ENCODE measurements around the gene PKNOX2.

Gene PKNOX2

GRCh38 chr11:125173027-125173426 lies 8.5 kb downstream of the PKNOX2 start:
- DNase-seq (ENCODE audit: low read depth), result no peak

- no peak for DNase-seq (ENCODE audit: low read depth)
Observed at GRCh38 chr11:125173556-125173955, 9.0 kb downstream of the PKNOX2 start.

DNA sequence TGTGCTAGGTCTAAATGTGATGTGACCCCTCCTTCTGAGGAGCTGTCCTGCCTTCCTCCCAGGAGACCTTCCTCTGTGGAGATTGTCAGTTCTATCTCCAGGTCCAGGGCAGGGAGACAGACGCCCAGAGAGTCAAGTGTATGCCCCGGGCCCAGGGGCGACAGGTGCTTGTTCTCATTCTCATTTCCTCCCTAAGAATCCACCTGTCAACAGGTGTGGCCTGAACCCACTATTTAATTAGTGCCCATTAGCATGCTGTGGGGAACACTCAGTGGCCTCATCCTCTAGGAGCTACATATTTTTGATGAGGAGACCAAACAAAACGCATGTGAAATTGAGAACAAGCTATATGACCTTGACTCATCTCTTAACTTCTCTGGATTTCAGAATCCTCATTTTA lies 9.5 kb downstream of the PKNOX2 start:
- DNase-seq (ENCODE audit: low read depth), result no peak

DNA sequence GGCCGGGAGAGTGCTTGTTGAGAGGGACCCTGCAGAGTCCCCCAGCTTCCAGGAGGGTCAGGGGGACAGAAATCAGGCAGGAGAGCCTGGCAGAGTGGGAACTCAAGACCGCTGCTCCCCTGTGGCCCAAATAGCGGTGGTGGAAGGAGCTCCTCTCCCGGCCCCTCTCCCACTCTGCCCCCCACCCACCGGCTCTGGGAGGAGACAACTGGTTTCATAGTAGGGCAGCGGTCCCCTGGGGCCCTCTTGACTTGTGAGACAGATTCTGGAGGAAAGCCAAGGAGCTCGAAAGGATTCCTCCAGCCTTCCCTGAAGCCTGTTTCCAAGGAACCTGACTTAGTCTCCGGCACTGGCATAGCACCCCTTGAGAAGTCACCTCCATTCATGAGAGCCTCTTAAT lies 10.1 kb downstream of the PKNOX2 start:
- DNase-seq (ENCODE audit: low read depth), result no peak

- DNase-seq (ENCODE audit: low read depth), result no peak
Observed at GRCh38 chr11:125175166-125175565, 10.6 kb downstream of the PKNOX2 start.

DNA sequence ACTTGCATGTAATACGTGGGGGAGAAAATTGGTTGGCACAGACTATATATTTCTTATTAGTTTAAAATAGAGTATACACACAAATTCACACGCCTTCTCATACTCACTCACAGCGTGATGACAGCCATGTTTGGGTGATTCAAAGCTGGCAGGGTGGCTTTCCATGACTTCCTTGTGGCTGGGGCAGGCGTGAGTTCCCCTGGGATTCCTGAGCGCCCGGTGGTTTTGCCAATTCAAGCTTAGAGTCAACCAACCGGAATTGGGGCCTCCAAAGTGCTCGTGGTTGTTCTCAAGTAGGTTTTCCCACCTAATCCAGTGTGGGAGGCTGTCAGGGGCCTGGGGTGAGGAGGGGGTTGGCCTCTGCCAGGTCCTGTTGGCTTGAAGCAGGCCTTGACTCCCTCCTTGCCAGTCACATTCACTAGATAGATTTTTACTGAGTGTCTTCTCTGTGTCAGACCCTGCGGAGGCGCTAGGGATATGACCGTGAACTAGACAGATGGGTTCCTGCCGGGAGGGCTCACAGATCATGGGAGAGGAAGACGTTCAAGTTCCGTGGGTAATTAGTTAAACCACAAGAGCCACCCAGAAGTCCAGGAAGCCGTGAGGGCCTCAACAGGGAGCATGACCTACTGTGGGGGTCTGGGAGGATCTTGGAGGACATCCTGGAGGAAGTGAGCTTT lies 11.5 kb downstream of the PKNOX2 start:
- DNase-seq (ENCODE audit: low read depth), result no peak

DNA sequence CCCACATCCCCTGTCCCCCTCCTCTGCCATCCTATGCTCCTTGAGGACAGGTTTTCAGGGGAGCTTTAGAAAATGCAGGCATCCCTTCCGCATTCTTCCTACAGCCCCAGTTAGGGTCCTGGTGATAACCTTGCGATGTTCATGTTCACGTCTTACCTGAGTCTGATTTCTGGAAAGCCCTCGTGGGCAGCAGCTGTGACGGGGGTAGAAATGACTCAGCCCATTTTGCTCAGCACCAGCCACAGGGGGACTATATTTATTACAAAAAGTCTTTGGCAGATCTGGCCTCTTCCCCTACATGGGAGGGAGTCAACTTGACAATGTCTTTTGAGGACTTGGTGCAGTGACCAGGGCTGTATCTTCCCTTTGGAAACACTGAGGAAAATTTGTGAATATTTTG lies 12.3 kb downstream of the PKNOX2 start:
- DNase-seq (ENCODE audit: low read depth), result no peak

- DNase-seq (ENCODE audit: low read depth), result no peak
Observed at GRCh38 chr11:125177543-125177942, 13.0 kb downstream of the PKNOX2 start.

DNA sequence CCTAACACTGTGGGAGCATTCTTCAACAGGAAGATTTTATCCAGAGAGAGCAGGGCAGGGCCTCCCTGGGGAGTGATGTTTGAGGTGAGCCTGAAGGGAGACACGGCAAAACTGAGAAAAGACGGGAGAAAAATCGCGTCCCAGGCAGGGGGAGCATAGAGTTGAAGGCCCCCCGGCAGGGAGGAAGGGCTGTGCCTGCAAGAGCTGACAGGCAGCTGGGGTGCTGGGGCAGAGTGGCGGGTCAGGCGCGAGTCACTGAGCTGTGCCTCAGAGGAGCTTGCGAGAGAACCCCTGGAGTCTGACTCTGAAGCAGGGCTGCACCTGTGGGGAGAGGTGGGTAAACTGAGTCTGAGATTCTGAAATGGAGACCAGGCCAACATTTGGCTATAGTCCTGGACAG lies 14.8 kb downstream of the PKNOX2 start:
- no peak for DNase-seq (ENCODE audit: low read depth)

DNA sequence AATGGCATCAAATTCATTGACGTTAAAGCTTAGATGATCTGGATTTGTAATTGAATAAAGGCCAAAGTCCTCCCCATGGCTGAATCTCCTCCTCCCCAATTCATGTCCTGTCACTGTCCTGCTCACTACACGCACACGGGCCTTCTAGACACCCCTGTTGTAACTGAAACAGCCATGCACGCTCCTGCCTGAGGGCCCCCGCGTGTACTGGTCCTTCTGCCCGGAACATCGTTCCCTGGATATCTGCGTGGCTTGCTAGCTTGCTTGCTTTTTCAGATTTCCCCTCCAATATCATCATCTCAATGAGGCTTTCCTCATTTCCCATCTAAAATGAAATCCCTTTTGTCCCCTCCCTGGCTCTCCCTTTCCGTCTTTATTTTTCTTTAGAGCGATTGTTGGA lies 15.3 kb downstream of the PKNOX2 start:
- DNase-seq (ENCODE audit: low read depth), result no peak

DNA sequence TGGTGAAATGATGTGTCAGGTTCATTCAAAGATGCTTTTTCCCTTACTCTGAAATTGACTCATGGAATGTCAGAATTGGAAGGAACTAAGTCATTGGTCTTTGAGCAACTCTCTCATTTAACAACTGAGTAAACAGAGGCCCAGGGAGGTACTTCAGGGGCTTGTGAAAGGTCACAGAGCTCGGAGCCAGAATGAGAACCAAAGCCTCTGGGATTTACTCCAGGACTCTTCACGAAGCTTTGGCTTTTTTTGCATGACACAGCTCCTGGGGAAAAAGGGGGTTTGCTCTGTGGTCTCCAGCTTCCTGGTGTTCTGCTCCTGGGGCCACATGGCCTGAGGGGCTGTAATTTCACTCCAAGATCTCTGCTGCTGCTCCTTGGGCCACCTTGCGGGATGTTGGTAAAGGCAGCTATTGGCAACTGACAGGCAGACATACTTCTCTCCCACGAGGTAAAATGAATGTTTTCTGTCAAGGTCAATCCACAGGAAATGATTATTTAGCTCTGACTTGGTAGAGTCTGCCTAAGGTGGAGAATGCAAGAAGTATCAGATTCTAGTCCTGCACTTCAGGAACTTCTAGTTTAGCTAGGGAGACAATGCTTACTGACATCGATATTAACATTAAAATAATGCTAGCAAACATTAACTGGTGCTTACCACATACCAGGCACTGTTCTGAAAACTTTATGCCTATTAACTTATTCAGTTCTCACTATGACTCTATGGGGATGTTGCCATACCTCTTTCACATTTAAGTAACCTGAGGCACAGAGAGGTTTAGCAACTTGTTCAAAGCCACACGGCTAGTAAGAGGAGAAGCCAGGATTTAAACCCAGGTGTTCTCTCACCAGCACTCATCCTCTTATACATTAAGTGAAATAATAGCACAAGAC lies 16.1 kb downstream of the PKNOX2 start:
- DNase-seq (ENCODE audit: low read depth), result no peak

- DNase-seq (ENCODE audit: low read depth), result no peak
Observed at GRCh38 chr11:125182573-125182972, 18.0 kb downstream of the PKNOX2 start.

GRCh38 chr11:125183641-125184040 lies 19.1 kb downstream of the PKNOX2 start:
- no peak for DNase-seq (ENCODE audit: low read depth)

- no peak for DNase-seq (ENCODE audit: low read depth)
Observed at GRCh38 chr11:125188021-125188420, 23.5 kb downstream of the PKNOX2 start.

- no peak for DNase-seq (ENCODE audit: low read depth)
Observed at GRCh38 chr11:125190566-125190965, 26.0 kb downstream of the PKNOX2 start.

DNA sequence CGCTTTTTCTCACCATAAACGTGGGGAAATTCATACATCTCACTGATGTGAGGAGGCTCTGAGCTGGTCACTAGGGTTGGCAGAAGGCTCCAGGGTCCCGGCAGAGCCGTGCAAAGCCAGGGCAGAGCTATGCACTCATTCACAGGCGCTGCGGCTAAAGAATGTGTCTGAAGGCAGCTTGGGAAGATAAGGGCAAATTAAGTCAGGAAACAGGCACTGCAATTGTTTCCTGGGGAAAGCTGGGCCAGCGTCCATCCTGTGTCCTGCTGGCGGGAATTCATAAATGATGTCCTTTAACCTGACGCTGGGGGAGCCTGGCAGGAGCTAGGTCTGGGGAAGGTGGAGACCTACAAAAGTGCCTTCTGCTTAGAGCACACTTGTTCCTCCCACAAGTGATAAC lies 27.6 kb downstream of the PKNOX2 start:
- DNase-seq (ENCODE audit: low read depth), result no peak

GRCh38 chr11:125192717-125193415 lies 28.3 kb downstream of the PKNOX2 start:
- DNase-seq (ENCODE audit: low read depth), result no peak

GRCh38 chr11:125193416-125193726 lies 28.8 kb downstream of the PKNOX2 start:
- no peak for DNase-seq (ENCODE audit: low read depth)

DNA sequence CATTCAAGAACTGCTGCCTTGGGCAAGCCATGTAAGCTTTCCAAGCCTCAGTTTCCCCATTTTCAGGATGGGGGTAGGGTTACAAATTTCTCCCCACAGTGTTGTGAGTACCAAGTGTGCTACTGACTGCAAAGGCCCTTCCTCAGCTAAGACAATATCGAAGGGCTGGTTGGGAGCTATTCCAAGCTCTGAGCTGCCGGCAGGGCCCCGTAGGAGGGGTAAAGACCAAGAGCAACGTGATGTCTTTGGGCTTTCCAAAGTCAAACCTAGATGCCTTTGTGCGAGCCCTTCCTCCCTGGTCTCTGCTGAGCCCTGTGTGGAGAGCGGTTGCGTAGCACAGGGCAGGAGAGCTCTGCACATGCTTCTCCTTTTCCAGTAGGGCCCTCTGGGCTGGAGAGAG lies 29.3 kb downstream of the PKNOX2 start:
- no peak for DNase-seq (ENCODE audit: low read depth)

- no peak for DNase-seq (ENCODE audit: low read depth)
Observed at GRCh38 chr11:125199915-125200314, 35.4 kb downstream of the PKNOX2 start.

DNA sequence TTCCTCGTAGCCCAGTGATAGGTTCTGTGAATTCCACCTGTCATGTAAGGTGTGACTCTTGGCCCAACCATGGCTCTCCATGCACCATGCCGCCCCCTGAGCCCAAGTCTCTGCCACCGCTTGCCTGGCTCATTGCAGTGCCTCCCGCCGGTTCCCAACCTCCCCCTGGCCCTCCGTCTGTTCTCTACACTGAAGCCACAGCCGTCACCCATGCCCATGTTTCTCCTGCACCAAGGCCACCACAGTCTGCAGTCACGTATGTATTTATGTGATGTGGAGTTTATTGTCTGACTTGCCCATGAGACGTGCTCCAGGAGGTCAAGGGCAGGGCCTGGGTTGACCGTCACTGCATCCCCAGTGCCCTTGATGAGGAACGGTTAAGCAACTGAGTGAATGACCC lies 35.9 kb downstream of the PKNOX2 start:
- no peak for DNase-seq (ENCODE audit: low read depth)

GRCh38 chr11:125201525-125202141 lies 37.1 kb downstream of the PKNOX2 start:
- DNase-seq (ENCODE audit: low read depth), result no peak

Measured in GM04503 (cell line).